Skin epidermis (tissue), 12 donors: Measurements from ENCODE around the gene NPC2.

Experiments used
- H3K27ac ChIP-seq, 21 experiments: fragments of 200-600 bp; sonication (generic) in 11 of 21; one replicate each; pipeline ENCODE4 v1.5.0; 2020; ENCODE audit warnings: mild to moderate bottlenecking in 3 of 21, inconsistent platforms in 2 of 21, moderate library complexity in 2 of 21
- H3K4me3 ChIP-seq, 7 experiments: fragments of 200-600 bp; sonication (generic) in 2 of 7; one replicate each; pipeline ENCODE4 v1.5.0; 2020; ENCODE audit warnings: inconsistent platforms in 2 of 7, mild to moderate bottlenecking in 2 of 7, moderate library complexity in 1 of 7

The NPC2 gene

GRCh38 chr14:74521756-74522155 lies 28.7 kb upstream of the NPC2 start:
- Histone ChIP-seq H3K4me3 (no peak overlapping the region), H3K27ac (no peak overlapping the region)

DNA sequence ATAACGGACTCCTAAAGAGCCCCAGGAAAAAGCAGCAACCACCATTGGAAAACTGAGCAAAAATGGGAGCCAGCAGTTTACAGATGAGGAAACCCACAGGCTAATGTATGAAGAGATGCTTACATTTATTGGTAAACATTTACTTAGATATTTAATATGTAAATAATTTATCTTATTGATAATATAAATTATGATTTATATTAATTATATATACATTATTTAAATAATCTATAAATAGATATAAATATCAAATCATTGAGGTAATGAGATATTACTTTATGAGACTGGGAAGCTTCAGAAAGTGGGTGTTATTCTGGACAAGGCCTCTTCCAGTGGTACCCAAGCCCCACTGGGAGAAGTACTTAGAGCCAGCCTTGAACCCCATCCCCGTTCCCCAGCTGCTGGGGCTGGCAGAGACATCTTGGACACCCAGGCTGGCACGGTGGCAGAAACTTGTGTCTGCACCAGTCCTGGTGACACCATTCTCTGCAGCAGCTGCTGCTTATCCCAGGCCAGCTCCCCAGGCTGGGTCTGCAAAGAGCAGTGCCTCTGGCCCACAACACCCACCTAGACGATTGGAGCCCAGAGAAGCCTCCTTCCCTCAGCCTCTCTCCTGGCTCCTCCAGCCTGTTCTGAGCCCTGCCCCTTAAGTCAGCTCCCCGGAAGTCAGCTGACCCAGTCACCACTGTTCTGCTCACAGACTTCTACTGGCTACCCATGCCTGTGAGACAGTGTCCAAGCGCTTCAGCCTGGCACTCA lies 26.4 kb upstream of the NPC2 start:
- no peak overlapping the region for H3K27ac ChIP-seq

GRCh38 chr14:74518221-74518620 lies 25.1 kb upstream of the NPC2 start:
- Histone ChIP-seq H3K27ac (no peak overlapping the region), H3K4me3 (no peak overlapping the region)

More for the DNA sequence above, 26.4 kb upstream of the NPC2 start:
- H3K4me3 ChIP-seq = no peak overlapping the region

- Histone ChIP-seq H3K4me3 (no peak overlapping the region), H3K27ac (no peak overlapping the region)
Measured at GRCh38 chr14:74517731-74518130, 24.6 kb upstream of the NPC2 start.

DNA sequence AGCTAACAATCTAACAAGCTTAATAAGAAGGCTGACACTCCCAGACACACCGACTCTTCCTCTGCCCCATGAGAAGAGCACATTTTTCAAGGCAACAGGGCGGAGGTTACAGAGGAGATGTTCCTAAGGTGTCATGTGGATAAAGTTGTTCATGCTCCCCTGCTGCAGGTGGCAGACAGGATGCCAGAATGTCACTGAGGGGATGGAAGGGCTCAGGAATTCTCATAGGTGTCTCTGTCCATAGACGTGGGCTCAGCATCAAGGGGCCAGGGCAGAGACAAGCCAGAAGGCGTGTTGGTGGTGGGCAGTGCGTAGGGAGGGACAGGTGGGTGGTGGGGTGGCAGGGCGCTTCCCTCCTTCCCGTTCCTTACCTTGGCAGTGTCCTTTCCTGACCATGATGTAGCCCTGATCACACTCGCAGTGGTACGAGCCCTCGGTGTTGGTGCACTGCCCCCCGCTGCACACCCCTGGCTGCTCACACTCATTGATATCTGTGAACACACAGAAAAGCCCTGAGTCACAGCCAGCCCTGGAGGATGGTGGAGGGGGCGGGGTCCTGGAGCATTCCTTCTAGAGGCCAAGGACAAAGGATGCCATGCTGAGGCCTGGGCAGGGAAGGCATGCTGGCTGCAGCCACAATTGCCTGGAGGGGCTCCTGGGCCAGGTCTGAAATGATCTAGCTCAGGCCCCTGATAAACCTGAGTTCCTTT lies 23.5 kb upstream of the NPC2 start:
- H3K4me3 ChIP-seq = no peak overlapping the region
- H3K27ac ChIP-seq = no peak overlapping the region

DNA sequence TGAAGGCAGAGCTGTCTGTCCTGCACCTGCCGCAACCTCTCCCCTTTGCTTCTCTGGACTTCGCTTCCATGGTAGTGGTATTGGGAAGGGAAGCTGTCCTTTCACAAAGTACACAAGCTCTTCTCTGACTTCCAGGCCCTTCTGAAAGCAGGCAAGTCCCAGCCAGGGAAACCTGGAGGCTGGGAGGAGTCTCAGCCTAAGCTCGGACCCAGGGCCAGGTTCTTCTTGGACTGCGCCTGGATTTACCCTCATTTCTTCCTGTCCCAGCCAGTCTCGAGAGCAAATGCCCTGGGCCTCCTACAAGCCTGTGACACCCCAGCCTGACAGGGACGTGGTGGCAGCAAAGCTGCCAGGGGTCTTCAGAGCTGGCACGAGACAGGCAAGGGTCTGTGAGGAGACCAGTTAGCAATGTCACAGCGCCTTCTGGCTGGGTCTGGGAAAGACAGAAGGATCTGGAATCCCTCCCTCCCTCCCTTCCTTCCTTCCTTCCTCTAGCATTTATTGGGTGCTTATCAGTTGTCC lies 22.8 kb upstream of the NPC2 start:
- Histone ChIP-seq H3K27ac (no peak overlapping the region), H3K4me3 (no peak overlapping the region)

GRCh38 chr14:74514471-74514941 lies 21.4 kb upstream of the NPC2 start:
- Histone ChIP-seq H3K27ac (peak overlapping the region in 8 of 21 experiments; percentile 3 to 66 (median 30)), H3K4me3 (no peak overlapping the region)

DNA sequence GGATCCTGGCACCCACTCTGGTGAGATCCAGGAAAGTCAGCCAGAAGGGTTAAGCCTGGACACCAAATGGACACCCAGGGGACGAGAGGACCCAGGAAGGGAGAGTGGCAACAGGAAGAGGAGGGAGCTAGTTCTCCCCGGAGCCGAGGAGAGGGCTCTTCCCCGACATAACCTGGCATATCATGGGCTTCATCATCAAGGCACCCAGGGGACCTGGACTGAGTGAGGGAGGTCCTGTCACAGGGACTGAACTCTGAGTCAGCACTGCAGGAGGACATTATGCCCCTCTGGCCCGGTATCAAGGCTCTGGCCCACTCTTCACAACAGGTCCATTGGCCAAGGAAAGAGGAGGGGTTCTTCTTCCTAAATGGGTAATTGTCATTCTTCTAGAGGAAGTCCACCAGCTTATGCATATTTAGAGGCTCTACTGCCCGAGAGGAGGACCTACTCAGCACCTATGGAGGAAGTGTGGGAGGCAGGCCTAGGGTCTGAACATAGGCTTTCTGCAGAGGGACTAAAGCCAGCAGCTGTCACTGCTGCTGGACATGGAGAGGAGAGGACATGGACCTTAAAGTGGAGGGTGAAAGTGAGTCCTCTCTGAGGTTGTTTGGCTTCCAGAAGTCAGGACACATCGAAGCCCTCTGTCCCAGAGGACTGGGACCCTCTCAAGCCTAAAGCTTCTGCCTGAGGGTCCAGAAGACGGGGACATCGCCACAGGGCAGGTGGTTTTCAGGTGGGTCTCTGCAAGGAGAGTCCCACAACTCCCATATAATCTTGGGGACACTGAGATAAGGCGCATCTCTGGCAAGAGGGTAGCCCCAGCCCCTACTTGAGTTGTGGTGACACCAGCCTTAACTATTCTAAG lies 19.1 kb upstream of the NPC2 start:
- Histone ChIP-seq H3K27ac (peak overlapping the region in 1 of 21 experiments; percentile 23), H3K4me3 (no peak overlapping the region)

GRCh38 chr14:74510959-74511409 lies 17.9 kb upstream of the NPC2 start:
- H3K27ac ChIP-seq = no peak overlapping the region
- H3K4me3 ChIP-seq = no peak overlapping the region

GRCh38 chr14:74510223-74510931 lies 17.3 kb upstream of the NPC2 start:
- no peak overlapping the region for H3K4me3 ChIP-seq
- H3K27ac ChIP-seq = no peak overlapping the region

DNA sequence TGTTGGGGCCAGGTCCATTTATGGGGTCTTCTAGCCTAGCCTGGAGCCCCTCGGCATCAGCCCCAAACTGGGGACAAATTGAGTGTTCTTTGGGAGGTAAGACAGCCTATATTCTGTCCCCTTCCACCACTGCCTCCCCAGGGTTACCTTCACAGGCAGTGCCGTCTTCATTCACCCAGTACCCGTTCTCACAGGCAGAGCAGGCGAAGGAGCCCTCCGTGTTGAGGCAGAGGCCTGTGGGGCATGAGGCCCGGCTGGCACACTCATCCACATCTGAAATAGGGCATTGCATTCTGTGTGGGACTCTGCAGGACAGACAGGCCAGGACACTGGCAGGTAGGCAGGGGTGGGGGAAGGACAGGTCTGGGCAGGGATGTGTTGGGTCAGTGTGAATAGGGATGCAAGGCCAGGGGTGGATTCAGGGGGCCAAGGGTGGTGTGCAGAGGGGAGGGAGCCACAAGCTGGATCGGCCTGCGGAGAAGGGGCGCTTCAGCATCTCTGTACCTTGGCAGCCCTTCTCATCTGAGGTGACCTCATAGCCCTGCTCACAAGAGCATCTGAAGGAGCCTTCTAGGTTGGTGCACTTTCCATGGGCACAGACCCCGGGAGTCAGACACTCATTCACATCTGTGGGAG lies 16.6 kb upstream of the NPC2 start:
- no peak overlapping the region for H3K27ac ChIP-seq

DNA sequence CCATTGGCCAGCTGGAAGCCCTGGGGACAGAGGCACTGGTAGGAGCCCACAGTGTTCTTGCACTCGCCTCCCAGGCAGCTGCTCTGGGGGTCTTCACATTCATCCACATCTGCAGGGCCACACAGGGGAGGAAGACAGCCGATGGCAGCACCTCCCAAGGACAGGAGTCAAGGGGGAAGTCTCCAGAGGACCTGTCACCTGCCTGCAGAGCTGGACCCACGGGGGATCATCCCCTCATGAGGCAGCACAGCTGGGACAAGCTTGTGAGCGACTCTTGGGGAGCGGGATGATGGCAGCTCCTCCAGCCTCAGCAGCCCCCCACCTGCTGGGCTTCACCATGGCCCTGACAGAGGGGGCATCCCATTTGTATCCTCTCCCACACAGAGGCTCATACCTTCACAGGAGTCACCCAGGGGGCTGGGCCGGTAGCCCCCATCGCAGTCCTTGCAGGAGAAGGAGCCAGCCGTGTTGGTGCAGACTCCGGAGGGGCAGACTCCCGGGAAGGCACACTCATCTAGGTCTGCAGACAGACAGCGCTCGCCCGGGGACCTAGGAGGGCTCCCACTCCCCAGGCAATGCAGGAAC lies 15.8 kb upstream of the NPC2 start:
- H3K4me3 ChIP-seq = no peak overlapping the region
- no peak overlapping the region for H3K27ac ChIP-seq

More for the DNA sequence above, 16.6 kb upstream of the NPC2 start:
- H3K4me3 ChIP-seq = no peak overlapping the region

GRCh38 chr14:74508292-74508731 lies 15.2 kb upstream of the NPC2 start:
- no peak overlapping the region for H3K27ac ChIP-seq

DNA sequence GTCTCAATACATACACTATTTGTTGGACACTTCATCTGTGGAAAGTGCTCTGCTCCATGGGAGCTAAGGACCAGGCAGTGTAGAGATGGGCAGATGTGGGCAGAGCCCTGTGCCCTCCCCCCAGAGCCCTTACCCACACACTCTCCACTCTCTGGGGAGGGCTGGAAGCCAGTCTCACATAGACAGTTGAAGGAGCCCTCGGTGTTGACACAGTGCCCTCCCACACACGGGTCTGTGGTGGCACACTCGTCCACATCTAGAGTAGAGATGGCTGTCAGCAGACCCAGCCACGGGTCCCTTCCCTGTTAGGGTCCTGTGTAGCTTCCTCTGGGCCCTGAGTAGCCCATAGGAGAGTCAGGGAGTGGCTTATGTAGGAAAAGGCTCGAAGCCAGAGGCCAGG lies 14.7 kb upstream of the NPC2 start:
- no peak overlapping the region for H3K27ac ChIP-seq

More at GRCh38 chr14:74508292-74508731, 15.2 kb upstream of the NPC2 start:
- H3K4me3 ChIP-seq = no peak overlapping the region

GRCh38 chr14:74507085-74507484 lies 14.0 kb upstream of the NPC2 start:
- Histone ChIP-seq H3K4me3 (no peak overlapping the region), H3K27ac (no peak overlapping the region)

More for the DNA sequence above, 14.7 kb upstream of the NPC2 start:
- no peak overlapping the region for H3K4me3 ChIP-seq

DNA sequence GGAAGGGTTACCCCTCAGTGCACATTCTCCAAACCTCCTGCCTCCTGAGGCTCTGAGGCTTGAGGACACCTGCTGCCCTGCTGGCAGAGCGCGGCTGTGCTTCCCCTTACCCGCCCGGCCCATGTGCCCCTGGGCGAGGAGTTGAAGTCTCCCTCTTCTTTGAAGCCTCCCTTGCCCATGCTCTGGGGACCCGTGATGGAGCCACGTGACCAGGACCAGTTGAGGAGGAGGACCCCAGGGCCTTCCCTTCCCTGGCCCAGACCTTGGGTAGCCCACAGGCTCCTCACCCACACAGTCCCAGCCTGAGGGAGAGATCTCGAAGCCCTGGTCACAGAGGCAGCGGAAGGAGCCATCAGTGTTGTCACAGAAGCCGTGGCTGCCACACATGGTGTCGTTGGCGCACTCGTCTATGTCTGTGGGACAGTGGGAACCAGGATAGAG lies 13.3 kb upstream of the NPC2 start:
- Histone ChIP-seq H3K27ac (no peak overlapping the region), H3K4me3 (no peak overlapping the region)

GRCh38 chr14:74505831-74506230 lies 12.7 kb upstream of the NPC2 start:
- H3K27ac ChIP-seq = no peak overlapping the region
- H3K4me3 ChIP-seq = no peak overlapping the region
